GM23248 (cell line): ENCODE measurements around the gene RNF157. TPM values are rescaled to one million over a fixed set of nuclear protein-coding genes. Genes with fewer than 3 reads are reported as not detected.
"Not testable (repeated sequence)": the region's sequence is repeated elsewhere in the genome, so short reads cannot be mapped to it uniquely, and the experiment has no call there.

Experiments used
- DNase-seq: peaks from one replicate; pipeline ENCODE4 v3.0.0-alpha.2; 2015
- H2AFZ ChIP-seq: fragments of 200-600 bp; sonication (generic); 2 replicates; pipeline ENCODE4 v1.6.1; 2016; ENCODE audit warnings: antibody characterized with exemption
- H3F3A ChIP-seq: fragments of 200-600 bp; sonication (generic); 2 replicates; pipeline ENCODE4 v1.6.1; 2016; ENCODE audit warnings: mild to moderate bottlenecking, antibody characterized with exemption, mixed run types; ENCODE audit not compliant: insufficient read depth
- H3K27ac ChIP-seq: fragments of 200-600 bp; sonication (generic); 2 replicates; pipeline ENCODE4 v1.5.1; 2016; ENCODE audit warnings: mild to moderate bottlenecking
- H3K27me3 ChIP-seq: fragments of 200-600 bp; sonication (generic); replicated peaks from 2 replicates; pipeline ENCODE4 v1.6.1; 2016; ENCODE audit warnings: mild to moderate bottlenecking; ENCODE audit not compliant: insufficient read depth
- H3K36me3 ChIP-seq: fragments of 200-600 bp; sonication (generic); 2 replicates; pipeline ENCODE4 v1.6.1; 2016; ENCODE audit warnings: low read depth, mild to moderate bottlenecking
- H3K4me1 ChIP-seq: fragments of 200-600 bp; sonication (generic); 2 replicates; pipeline ENCODE4 v1.6.1; 2016; ENCODE audit warnings: mild to moderate bottlenecking; ENCODE audit not compliant: insufficient read depth
- H3K4me2 ChIP-seq: fragments of 200-600 bp; sonication (generic); one replicate; pipeline ENCODE4 v1.6.1; 2016; ENCODE audit warnings: mild to moderate bottlenecking; ENCODE audit not compliant: unreplicated experiment
- H3K4me3 ChIP-seq: fragments of 200-600 bp; sonication (generic); 2 replicates; pipeline ENCODE4 v1.5.1; 2016; ENCODE audit warnings: mild to moderate bottlenecking
- H3K79me2 ChIP-seq: fragments of 200-600 bp; sonication (generic); 2 replicates; pipeline ENCODE4 v1.6.1; 2016; ENCODE audit warnings: mild to moderate bottlenecking; ENCODE audit not compliant: insufficient read depth
- H3K9ac ChIP-seq: fragments of 200-600 bp; sonication (generic); 2 replicates; pipeline ENCODE4 v1.6.1; 2016; ENCODE audit warnings: mild to moderate bottlenecking
- H3K9me2 ChIP-seq: fragments of 200-600 bp; sonication (generic); 2 replicates; pipeline ENCODE4 v1.6.1; 2016; ENCODE audit warnings: mixed run types, mild to moderate bottlenecking, moderate library complexity; ENCODE audit not compliant: insufficient read depth
- H3K9me3 ChIP-seq: fragments of 200-600 bp; sonication (generic); one replicate; pipeline ENCODE4 v1.6.1; 2017; ENCODE audit warnings: low read depth
- H4K20me1 ChIP-seq: fragments of 200-600 bp; sonication (generic); 2 replicates; pipeline ENCODE4 v1.6.0; 2016; ENCODE audit not compliant: insufficient read depth
- EZH2 ChIP-seq: fragments of 200-600 bp; sonication (generic); IDR thresholded peaks from 2 replicates; pipeline ENCODE4 v1.6.1; 2018; ENCODE audit warnings: antibody characterized with exemption, mild to moderate bottlenecking; ENCODE audit not compliant: insufficient read depth, poor library complexity, severe bottlenecking
- EZH2phosphoT487 ChIP-seq: fragments of 200-600 bp; sonication (generic); IDR thresholded peaks from 2 replicates; pipeline ENCODE4 v1.6.1; 2018; ENCODE audit warnings: antibody characterized with exemption, moderate library complexity, mild to moderate bottlenecking, low read depth; ENCODE audit not compliant: insufficient read depth
- WGBS, 2 experiments: methylation state at CpG; one replicate each; pipeline ENCODE4 v1.1.6; 2015 to 2017; ENCODE audit warnings: low lambda C conversion rate in 2 of 2, low coverage in 1 of 2; ENCODE audit errors: missing lambda C conversion rate in 2 of 2; 5-methylcytosine and 5-hydroxymethylcytosine counted together
- in situ Hi-C: fragments of 300-500 bp; cut with MboI; formaldehyde crosslinking; loops from 2 replicates; pipeline ENCODE4 v1.15.0; 2020
- polyA plus RNA-seq: library from polyadenylated mRNA; unstranded; fragments of >200 nt; fragmentation: Nextera tagmentation; extraction: Ambion mirVana; gene quantifications from 2 replicates; pipeline ENCODE4 v1.2.1, GENCODE V29; 2016
- total RNA-seq: library from RNA; depleted of rRNA; stranded (reverse); fragments of >200 nt; shearing (Covaris generic); gene quantifications from 2 replicates; pipeline ENCODE4 v1.2.3, GENCODE V29; 2014

Gene RNF157
- total and polyA plus RNA-seq, 2 experiments from 2014 or later = 0.31 to 4.0 TPM

GRCh38 chr17:76189247-76189646, 51.0 kb downstream of the RNF157 start:
- Histone ChIP-seq H3K36me3 (no peaks in the 10 kb centered on the region), H3K9me2 (no peaks in the 10 kb centered on the region), H3F3A (no peaks in the 10 kb centered on the region), H3K27ac (no peak overlapping the region), H3K27me3 (peaks cover 13% of the 10 kb centered on the region; the same call in 1 of the 2 replicates), H4K20me1 (no peaks in the 10 kb centered on the region; the same call in 1 of the 2 replicates), H3K4me1 (no peaks in the 10 kb centered on the region), H3K4me2 (no peak overlapping the region), H3K9me3 (no peaks in the 10 kb centered on the region), H3K79me2 (no peaks in the 10 kb centered on the region), H3K4me3 (no peak overlapping the region), H2AFZ (no peak overlapping the region), H3K9ac (no peak overlapping the region)
- DNase-seq = no peak
- TF ChIP-seq EZH2 = no peak
- TF ChIP-seq EZH2phosphoT487 = no peak
- in situ Hi-C loops = no loop called here
- 70 to 74% methylated on average over 4 of the region's 4 CpGs for WGBS, 2 experiments

- no peaks in the 10 kb centered on the region for H3K4me1 ChIP-seq
- DNase-seq = no peak
Observed at GRCh38 chr17:76188213-76189016, 51.9 kb downstream of the RNF157 start.

GRCh38 chr17:76186774-76187173, 53.5 kb downstream of the RNF157 start:
- WGBS, 2 experiments = 90 to 95% methylated on average over 2 of the region's 2 CpGs
- H3K4me3 ChIP-seq, H3K36me3 ChIP-seq, H3K4me2 ChIP-seq, H2AFZ ChIP-seq, H3F3A ChIP-seq, H3K9me2 ChIP-seq, in situ Hi-C loops, H3K79me2 ChIP-seq, H3K27ac ChIP-seq, H4K20me1 ChIP-seq, H3K4me1 ChIP-seq, H3K9ac ChIP-seq, DNase-seq, H3K9me3 ChIP-seq: not testable (repeated sequence)
- peaks cover 13% of the 10 kb centered on the region; the same call in 1 of the 2 replicates for H3K27me3 ChIP-seq

More at GRCh38 chr17:76188213-76189016, 51.9 kb downstream of the RNF157 start:
- Histone ChIP-seq H4K20me1 (no peaks in the 10 kb centered on the region; the same call in 1 of the 2 replicates), H2AFZ (no peak overlapping the region), H3K9me2 (no peaks in the 10 kb centered on the region), H3K27ac (no peak overlapping the region), H3K27me3 (peaks cover 13% of the 10 kb centered on the region; the same call in 1 of the 2 replicates), H3K9ac (no peak overlapping the region), H3K36me3 (no peaks in the 10 kb centered on the region), H3F3A (no peaks in the 10 kb centered on the region), H3K79me2 (no peaks in the 10 kb centered on the region), H3K9me3 (no peaks in the 10 kb centered on the region), H3K4me2 (no peak overlapping the region), H3K4me3 (no peak overlapping the region)
- TF ChIP-seq EZH2 (no peak), EZH2phosphoT487 (no peak)
- WGBS, 2 experiments = 88 to 91% methylated on average over 4 of the region's 4 CpGs
- in situ Hi-C loops = no loop called here

- H3F3A ChIP-seq = no peaks in the 10 kb centered on the region
- no peaks in the 10 kb centered on the region for H3K79me2 ChIP-seq
- H4K20me1 ChIP-seq = no peaks in the 10 kb centered on the region; the same call in 1 of the 2 replicates
- no peak overlapping the region for H2AFZ ChIP-seq
- H3K36me3 ChIP-seq = no peaks in the 10 kb centered on the region
- no peak overlapping the region for H3K9ac ChIP-seq
- H3K27me3 ChIP-seq = peaks cover 9% of the 10 kb centered on the region; the same call in 1 of the 2 replicates
- H3K9me2 ChIP-seq = no peaks in the 10 kb centered on the region
- no peak overlapping the region for H3K27ac ChIP-seq
- 46 to 52% methylated on average over 2 of the region's 2 CpGs for WGBS, 2 experiments
- no peak for DNase-seq
- no peaks in the 10 kb centered on the region for H3K9me3 ChIP-seq
- H3K4me2 ChIP-seq = no peak overlapping the region
- no peaks in the 10 kb centered on the region; the same call in 1 of the 2 replicates for H3K4me1 ChIP-seq
- TF ChIP-seq EZH2phosphoT487 (no peak), EZH2 (no peak)
- in situ Hi-C loops = no loop called here
- H3K4me3 ChIP-seq = no peak overlapping the region
Observed at GRCh38 chr17:76184290-76184689, 56.0 kb downstream of the RNF157 start.
